Activated CD4-positive, alpha-beta memory T cell treated with anti-CD3 and anti-CD28 coated beads for 36 hours (primary cell): Measurements from ENCODE around the gene GRK5. TPM values are rescaled to one million over a fixed set of nuclear protein-coding genes. Genes with fewer than 3 reads are reported as not detected.

ENCODE experiments used
- CTCF ChIA-PET: fragments of 350-600 bp; sonication (Branson Sonifier 250); formaldehyde crosslinking; loops from one replicate; lab custom pipeline; 2021; ENCODE audit warnings: antibody characterized with exemption, inconsistent platforms; lab: Charles Lee
- POLR2A ChIA-PET: fragments of 350-600 bp; sonication (Branson Sonifier 250); formaldehyde crosslinking; loops from one replicate; lab custom pipeline; 2021; ENCODE audit warnings: antibody characterized with exemption; lab: Charles Lee
- DNase-seq: peaks from one replicate; pipeline ENCODE4 v3.0.0-alpha.2; 2020
- H3K27ac Mint-ChIP-seq: one replicate; pipeline ENCODE4 v1.8.0; 2021; ENCODE audit warnings: mixed read lengths
- H3K27me3 Mint-ChIP-seq: one replicate; pipeline ENCODE4 v1.8.0; 2021; ENCODE audit warnings: mixed read lengths
- H3K36me3 Mint-ChIP-seq: one replicate; pipeline ENCODE4 v1.8.0; 2021; ENCODE audit warnings: mixed read lengths
- H3K4me1 Mint-ChIP-seq: one replicate; pipeline ENCODE4 v1.8.0; 2021; ENCODE audit warnings: low read depth, mixed read lengths
- H3K4me3 Mint-ChIP-seq: one replicate; pipeline ENCODE4 v1.8.0; 2021; ENCODE audit warnings: mild to moderate bottlenecking, mixed read lengths
- H3K9me3 Mint-ChIP-seq: one replicate; pipeline ENCODE4 v1.8.0; 2021; ENCODE audit warnings: mixed read lengths
- intact Hi-C: fragments of 100-400 bp; cut with micrococcal nuclease; formaldehyde crosslinking; loops from one replicate; pipeline ENCODE4 v1.15.1; 2023
- total RNA-seq, 2 experiments: library from RNA; stranded (reverse); gene quantifications; one replicate each; pipeline ENCODE4 v1.2.3, GENCODE V29; 2021

The GRK5 gene
- total RNA-seq, 2 experiments from 2014 or later, result 22.7 to 23.0 TPM

DNA sequence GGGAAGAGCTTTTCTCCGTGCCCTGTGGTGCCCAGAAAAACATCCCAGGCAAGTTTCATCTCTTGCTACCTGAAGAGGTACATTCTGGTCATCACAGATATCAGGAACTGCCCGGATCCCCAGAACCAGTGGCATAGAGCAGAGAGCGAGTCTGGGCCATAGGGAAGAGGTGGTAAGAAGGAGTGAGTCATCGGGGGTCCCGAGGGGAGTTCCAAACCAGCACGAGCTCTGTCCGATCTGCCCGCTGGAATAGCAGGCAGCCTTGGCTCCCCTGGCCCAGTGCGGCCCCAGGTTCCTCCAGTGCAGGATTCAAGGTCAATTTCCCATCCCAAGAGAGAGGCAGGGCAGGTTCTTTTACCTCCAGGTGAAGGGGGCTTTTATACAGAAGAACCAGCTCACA lies 210.5 kb downstream of the GRK5 start:
- Mint-ChIP-seq H3K27me3 (no peaks in the 10 kb centered on the region), H3K4me3 (no peak overlapping the region), H3K36me3 (no peaks in the 10 kb centered on the region), H3K27ac (no peak overlapping the region), H3K4me1 (no peaks in the 10 kb centered on the region), H3K9me3 (no peaks in the 10 kb centered on the region)
- intact Hi-C loops, result loop anchor here (1.0 to 5.0 kb wide), 3 partner anchors 101 to 219 kb away; no protein-coding TSS in a partner anchor
- no peak for DNase-seq
- POLR2A ChIA-PET, result no interaction called here
- CTCF ChIA-PET, result interaction anchor here (0.7 to 5.2 kb wide), 10 partner anchors 19 to 219 kb away, joined by 3 to 53 read pairs (median 6); partner anchors contain the start of gene GRK5

DNA sequence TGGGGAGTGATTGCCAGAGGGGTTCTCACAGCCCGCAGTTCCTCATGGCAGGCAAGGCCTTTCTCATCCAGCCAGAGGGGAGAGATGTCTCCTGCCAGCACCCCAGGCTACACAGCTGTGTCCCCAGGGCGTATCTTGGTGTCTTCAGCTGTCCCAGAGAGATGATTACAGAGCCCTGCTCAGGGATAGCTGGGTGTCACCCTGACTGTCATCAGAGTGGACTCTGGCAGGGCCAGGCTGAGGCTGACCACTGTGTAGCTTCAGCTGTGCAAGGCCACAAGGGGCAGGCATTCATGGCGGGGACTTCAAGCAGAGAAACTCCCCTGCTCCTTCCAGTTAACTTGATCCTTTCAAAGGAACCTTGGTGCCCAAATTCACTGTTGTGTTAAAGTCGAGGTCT lies 211.0 kb downstream of the GRK5 start:
- CTCF ChIA-PET, result interaction anchor here (0.9 to 5.2 kb wide), 8 partner anchors 19 to 219 kb away, joined by 3 to 53 read pairs (median 6); partner anchors contain the start of gene GRK5
- POLR2A ChIA-PET, result interaction anchor here (1.1 kb wide), 1 partner anchor 211 kb away, joined by 3 read pairs; the partner anchor contains the start of gene GRK5
- H3K27me3 Mint-ChIP-seq, result no peaks in the 10 kb centered on the region
- no peak overlapping the region for H3K27ac Mint-ChIP-seq
- H3K36me3 Mint-ChIP-seq, result no peaks in the 10 kb centered on the region
- no peak for DNase-seq
- H3K4me3 Mint-ChIP-seq, result no peak overlapping the region
- intact Hi-C loops, result loop anchor here (5.0 kb wide), 1 partner anchor 101 kb away; no protein-coding TSS in a partner anchor
- no peaks in the 10 kb centered on the region for H3K4me1 Mint-ChIP-seq
- H3K9me3 Mint-ChIP-seq, result no peaks in the 10 kb centered on the region

DNA sequence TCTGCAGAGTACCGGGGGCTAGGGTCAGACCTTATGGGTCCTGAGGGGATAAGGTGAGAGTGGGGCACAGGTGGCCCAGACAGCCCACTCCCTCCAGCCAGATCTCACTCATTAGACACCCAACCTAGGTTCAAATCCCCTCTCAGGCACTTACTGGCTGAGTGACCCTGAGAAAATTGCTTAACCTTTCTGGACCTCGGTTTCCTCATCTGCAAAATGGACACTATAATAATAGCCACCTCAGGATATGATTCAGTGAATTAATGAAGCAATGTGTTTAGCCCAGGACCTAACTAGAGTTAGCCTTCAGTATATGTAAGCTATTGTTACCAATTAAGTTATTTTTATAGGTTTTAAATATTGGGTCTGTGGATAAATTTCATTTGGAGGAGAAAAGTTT lies 212.6 kb downstream of the GRK5 start:
- ChIA-PET POLR2A (no interaction called here), CTCF (interaction anchor here (2.1 to 5.2 kb wide), 2 partner anchors 25 to 213 kb away, joined by 7 to 53 read pairs; partner anchors contain the start of gene GRK5)
- Mint-ChIP-seq H3K36me3 (no peaks in the 10 kb centered on the region), H3K4me1 (no peaks in the 10 kb centered on the region), H3K9me3 (no peaks in the 10 kb centered on the region), H3K4me3 (no peak overlapping the region), H3K27me3 (no peaks in the 10 kb centered on the region), H3K27ac (no peak overlapping the region)
- intact Hi-C loops, result loop anchor here (5.0 kb wide), 1 partner anchor 103 kb away; no protein-coding TSS in a partner anchor
- DNase-seq, result no peak

DNA sequence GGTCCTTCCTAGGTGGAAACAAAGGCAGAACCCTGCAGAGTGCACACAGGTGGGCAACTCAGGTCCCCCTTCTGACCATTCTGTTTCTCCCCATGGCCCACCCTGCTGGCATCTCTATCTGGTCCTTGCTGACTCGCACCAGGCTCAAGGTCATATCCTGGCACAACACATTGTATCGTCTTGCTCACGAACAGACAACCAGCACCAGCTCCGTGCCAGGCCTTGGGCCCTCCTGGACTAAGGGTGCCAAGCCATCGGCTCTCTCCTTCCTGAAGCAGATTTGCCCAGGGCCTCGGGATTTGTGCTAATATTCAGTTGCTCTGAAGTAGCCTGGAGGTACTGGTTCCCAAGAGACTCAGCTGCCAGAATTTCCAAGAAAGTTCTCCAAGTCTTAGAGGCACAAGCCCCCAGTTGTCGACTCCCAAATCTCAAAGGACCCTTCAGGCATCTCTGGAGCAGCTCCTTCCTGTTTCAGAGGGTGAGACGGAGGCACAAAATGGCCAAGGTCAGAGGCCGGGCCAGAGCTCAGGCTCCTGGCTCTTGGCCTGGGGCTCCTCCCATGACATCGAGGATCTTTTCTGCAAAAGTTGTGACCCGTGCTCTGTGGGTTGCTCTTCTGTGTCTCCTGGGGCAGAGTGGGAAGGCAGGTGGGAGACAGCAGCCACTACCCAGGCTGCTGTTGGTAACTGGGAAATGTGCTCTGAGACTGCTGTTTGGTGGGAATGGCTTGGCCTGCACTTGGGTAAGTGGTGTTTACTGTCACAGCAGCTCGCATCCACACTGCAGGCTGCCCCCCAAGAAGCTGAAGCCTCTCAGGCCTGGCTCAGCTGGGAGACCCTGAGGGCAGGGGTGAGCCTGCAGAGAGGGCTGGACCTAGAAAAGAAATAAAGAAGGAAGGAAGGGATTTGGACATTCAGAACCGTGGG lies 213.8 kb downstream of the GRK5 start:
- no peaks in the 10 kb centered on the region for H3K4me1 Mint-ChIP-seq
- ChIA-PET POLR2A (no interaction called here), CTCF (interaction anchor here (1.8 to 2.6 kb wide), 2 partner anchors 214 to 222 kb away, joined by 8 to 10 read pairs; partner anchors contain the start of gene GRK5)
- H3K4me3 Mint-ChIP-seq, result no peak overlapping the region
- H3K27ac Mint-ChIP-seq, result no peak overlapping the region
- intact Hi-C loops, result no loop called here
- DNase-seq, result no peak
- H3K9me3 Mint-ChIP-seq, result no peaks in the 10 kb centered on the region
- no peaks in the 10 kb centered on the region for H3K27me3 Mint-ChIP-seq
- H3K36me3 Mint-ChIP-seq, result peaks cover 3% of the 10 kb centered on the region

DNA sequence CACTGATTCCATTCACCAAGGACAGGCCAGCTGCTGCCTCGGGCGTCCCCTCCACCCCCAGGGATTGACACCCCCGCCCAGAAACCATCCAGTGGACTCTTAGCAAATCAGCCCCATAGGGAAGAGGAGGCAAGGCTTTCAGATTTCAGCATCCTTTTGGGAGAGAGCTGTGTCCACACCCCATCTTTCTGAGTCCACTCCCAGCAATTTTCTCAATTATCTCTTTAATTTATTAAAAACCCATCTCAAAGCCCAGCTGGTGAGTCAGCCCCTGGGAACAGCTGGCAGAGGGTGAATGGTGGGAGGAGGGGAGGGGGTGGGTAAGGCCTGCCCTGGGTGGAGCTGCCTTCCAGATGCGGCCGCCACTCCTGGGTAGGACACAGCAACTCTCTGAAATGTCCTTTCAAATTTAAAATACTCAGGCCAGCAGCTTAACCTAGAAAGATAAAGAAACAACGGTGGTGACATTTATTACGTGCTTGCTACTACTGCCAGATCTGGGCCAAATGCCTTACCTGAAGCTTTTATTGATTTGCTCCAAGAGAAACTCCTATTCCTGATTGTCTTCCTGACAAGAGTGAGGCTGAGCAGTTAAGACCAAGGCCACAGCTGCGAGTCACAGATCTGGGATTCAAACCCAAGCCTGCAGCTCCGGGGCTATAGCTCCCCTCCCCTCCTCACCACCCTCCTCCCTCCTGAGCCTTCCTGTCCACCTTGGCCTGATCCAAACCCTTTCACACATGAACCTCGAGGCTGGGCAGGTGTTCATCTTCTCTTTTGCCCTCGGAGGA lies 214.7 kb downstream of the GRK5 start:
- ChIA-PET CTCF (interaction anchor here (1.8 to 2.6 kb wide), 2 partner anchors 215 to 223 kb away, joined by 8 to 10 read pairs; partner anchors contain the start of gene GRK5), POLR2A (no interaction called here)
- peaks cover 3% of the 10 kb centered on the region for H3K36me3 Mint-ChIP-seq
- no peak for DNase-seq
- no peaks in the 10 kb centered on the region for H3K27me3 Mint-ChIP-seq
- no peaks in the 10 kb centered on the region for H3K9me3 Mint-ChIP-seq
- no peak overlapping the region for H3K27ac Mint-ChIP-seq
- intact Hi-C loops, result no loop called here
- no peak overlapping the region for H3K4me3 Mint-ChIP-seq
- no peaks in the 10 kb centered on the region for H3K4me1 Mint-ChIP-seq

DNA sequence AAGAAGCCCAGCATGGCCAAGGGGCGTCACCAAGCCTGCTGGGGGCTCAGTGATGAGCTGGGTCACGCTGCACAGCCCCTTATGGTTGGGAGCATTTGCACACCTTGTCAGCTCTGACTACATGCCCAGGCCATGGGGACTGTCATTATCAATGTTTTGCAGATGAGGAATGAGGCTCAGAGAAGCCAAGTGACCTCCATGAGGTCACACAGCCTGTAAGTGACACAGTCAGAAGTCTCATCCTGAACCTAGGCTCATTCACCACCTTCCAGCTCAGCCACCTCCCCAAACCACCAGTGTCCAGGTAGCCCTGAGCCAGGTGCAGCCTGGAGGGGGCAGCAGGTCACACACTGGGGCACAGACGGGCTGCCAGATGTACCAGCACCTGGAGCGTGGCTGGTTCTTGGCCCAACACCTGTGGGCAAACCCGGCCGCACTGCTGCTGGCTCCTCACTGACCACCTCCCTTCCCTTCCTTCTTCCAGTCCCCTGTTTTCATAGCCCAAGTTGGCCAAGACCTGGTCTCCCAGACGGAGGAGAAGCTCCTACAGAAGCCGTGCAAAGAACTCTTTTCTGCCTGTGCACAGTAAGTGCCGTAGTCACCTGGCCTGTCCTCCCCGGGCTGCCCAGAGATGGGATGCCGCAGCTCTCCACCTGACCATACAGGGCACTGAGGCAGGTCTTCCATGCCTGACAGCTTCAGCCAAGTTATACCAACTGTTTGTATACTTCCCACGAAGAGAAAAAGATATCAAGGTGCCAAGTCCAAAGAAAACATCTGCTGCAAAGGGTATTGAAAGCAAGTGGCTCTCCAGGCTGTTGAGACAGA lies 215.5 kb downstream of the GRK5 start:
- no peak overlapping the region for H3K4me3 Mint-ChIP-seq
- ChIA-PET POLR2A (no interaction called here), CTCF (interaction anchor here (1.8 to 2.6 kb wide), 2 partner anchors 216 to 224 kb away, joined by 8 to 10 read pairs; partner anchors contain the start of gene GRK5)
- no peaks in the 10 kb centered on the region for H3K27me3 Mint-ChIP-seq
- intact Hi-C loops, result no loop called here
- H3K9me3 Mint-ChIP-seq, result no peaks in the 10 kb centered on the region
- no peaks in the 10 kb centered on the region for H3K4me1 Mint-ChIP-seq
- no peak overlapping the region for H3K27ac Mint-ChIP-seq
- peaks cover 3% of the 10 kb centered on the region for H3K36me3 Mint-ChIP-seq
- no peak for DNase-seq

DNA sequence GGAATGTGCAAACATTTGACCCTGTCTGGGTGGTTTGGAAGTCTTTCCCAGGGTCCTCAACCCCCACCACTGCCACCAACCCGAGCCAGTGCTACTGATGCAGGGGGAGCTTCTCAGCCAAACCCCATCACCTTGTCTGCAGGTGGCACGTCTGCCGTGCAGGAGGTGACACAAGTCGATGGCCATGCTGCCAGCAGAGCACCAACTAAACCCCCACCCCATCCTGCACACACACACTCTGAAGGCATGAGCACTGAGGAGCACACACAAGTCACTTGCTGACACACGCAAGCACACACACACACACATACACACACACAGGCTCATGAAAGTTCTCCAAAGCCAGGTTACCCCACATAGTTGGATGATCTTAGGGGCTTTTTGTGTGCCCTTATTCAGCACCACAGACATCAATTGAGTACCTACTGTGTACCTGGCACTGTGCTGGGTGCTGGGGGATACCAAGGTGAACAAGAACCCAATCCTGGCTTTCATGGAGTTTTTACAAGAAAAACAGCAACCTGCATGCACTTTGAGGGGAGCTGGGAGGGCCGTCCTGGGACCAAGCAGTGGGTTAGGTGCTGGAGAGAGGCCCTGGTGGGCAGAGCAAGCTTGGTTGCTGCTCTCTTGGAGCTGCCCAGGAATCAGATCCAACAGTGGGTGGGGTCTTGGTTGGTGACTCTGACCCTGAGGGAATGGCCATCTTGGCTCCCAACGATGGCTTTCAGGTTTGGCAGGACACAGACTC lies 216.3 kb downstream of the GRK5 start:
- CTCF ChIA-PET, result interaction anchor here (1.5 kb wide), 1 partner anchor 225 kb away, joined by 5 read pairs; no protein-coding TSS in a partner anchor

DNA sequence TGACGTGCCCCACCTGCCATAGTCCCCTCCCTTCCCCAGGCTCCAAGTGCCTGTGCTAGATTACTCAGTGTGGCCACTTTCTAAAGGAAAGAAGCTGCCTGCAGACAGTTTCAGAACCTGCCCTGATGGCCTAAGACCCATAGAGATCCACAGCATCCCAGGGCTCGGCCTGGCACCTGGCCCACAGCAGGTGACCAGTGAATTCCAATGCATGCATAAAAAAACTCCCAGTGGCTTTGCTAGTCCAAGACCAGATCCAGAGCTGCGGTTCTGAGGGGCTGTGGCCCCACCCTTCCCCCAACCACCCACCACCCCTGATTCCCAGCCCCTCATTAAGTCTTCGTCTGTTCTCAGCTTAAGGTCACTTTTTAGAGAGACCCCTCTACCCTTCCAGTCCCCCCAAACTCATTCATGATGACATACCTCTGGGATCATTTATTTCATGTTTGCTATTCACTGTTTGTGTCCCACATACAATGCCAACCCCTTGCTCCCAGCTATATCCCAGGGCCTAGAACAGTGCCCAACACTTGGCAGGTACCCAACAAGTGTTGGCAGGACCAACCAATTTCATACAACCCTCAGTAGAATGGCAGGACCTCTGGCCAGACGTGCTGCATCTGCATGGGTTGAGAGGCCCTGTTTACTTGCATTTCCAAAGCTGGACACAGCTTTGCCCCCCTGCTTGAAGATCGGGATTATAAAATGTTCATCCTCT lies 217.0 kb downstream of the GRK5 start:
- Mint-ChIP-seq H3K36me3 (peaks cover 3% of the 10 kb centered on the region), H3K9me3 (no peaks in the 10 kb centered on the region), H3K4me3 (no peak overlapping the region), H3K4me1 (peaks cover 9% of the 10 kb centered on the region), H3K27ac (no peak overlapping the region), H3K27me3 (no peaks in the 10 kb centered on the region)
- CTCF ChIA-PET, result interaction anchor here (1.4 to 1.5 kb wide), 2 partner anchors 21 to 225 kb away, joined by 5 to 8 read pairs; no protein-coding TSS in a partner anchor
- DNase-seq, result no peak
- intact Hi-C loops, result no loop called here
- POLR2A ChIA-PET, result no interaction called here

More for the DNA sequence above, 216.3 kb downstream of the GRK5 start:
- no peaks in the 10 kb centered on the region for H3K27me3 Mint-ChIP-seq
- no peak overlapping the region for H3K27ac Mint-ChIP-seq
- DNase-seq, result no peak
- H3K9me3 Mint-ChIP-seq, result no peaks in the 10 kb centered on the region
- H3K36me3 Mint-ChIP-seq, result peaks cover 3% of the 10 kb centered on the region
- peaks cover 5% of the 10 kb centered on the region for H3K4me1 Mint-ChIP-seq
- intact Hi-C loops, result no loop called here
- POLR2A ChIA-PET, result no interaction called here
- no peak overlapping the region for H3K4me3 Mint-ChIP-seq

DNA sequence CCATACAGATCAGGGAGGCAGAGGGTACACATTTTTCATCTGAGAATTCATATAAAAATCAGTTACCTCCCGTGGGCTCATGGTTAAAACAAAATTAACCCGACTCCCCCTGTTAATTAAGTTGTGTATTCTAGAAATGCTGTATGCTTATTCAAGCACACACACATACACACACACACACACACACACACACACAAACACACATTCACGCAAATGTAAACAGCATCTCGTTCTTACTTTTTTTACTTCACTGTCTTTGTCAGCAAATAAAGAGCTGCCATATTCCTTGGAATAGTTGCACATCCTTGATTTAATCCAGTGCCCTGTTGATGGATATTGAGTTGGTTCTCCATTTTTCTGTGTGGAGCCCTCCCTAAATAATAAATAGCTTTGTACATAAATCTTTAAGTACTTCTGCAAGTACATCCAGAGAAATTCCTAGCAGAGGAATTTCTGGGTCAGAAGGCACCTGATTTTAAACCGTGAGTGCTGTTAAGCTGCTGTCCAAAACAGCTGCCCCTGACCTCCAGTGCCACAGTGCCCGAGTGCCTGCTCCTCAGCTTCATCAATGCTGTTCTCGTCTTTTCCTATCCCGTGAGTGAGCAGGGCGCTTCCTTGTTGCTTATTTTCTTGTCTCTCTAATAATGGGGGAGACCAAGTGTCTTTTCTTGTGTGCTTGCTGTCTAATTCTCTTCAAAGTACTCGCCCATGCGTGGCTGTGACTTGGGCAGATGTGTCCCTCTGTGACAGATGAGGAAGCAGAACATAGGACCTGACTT lies 217.9 kb downstream of the GRK5 start:
- ChIA-PET CTCF (interaction anchor here (1.1 to 1.5 kb wide), 3 partner anchors 20 to 226 kb away, joined by 3 to 8 read pairs (median 5); no protein-coding TSS in a partner anchor), POLR2A (interaction anchor here (0.6 kb wide), 1 partner anchor 159 kb away, joined by 4 read pairs; no protein-coding TSS in a partner anchor)
- no peak overlapping the region for H3K27ac Mint-ChIP-seq
- intact Hi-C loops, result no loop called here
- no peak overlapping the region for H3K4me3 Mint-ChIP-seq
- DNase-seq, result no peak
- H3K27me3 Mint-ChIP-seq, result no peaks in the 10 kb centered on the region
- H3K9me3 Mint-ChIP-seq, result no peaks in the 10 kb centered on the region
- H3K36me3 Mint-ChIP-seq, result peaks cover 3% of the 10 kb centered on the region
- peaks cover 9% of the 10 kb centered on the region for H3K4me1 Mint-ChIP-seq
